Suprapubic skin (tissue), 3 donors: ENCODE data around the gene FAM72C.
"Not testable (repeated sequence)": the region's sequence is repeated elsewhere in the genome, so short reads cannot be mapped to it uniquely, and the experiment has no call there.

Source experiments
- CTCF ChIP-seq, 2 donors: fragments of 200-600 bp in 1 of 2; fragments of 450-650 bp in 1 of 2; sonication (generic) in 1 of 2; IDR thresholded peaks; one replicate each; pipeline ENCODE4 v1.5.1; 2016 to 2019; ENCODE audit warnings: antibody characterized with exemption in 2 of 2, mild to moderate bottlenecking in 1 of 2, moderate library complexity in 1 of 2
- POLR2A ChIP-seq, 2 donors: fragments of 450-650 bp; IDR thresholded peaks; one replicate each; pipeline ENCODE4 v1.6.1; 2017; ENCODE audit warnings: antibody characterized with exemption in 2 of 2, mild to moderate bottlenecking in 2 of 2, moderate library complexity in 2 of 2

GRCh38 chr1:144009410-144009809 lies 37.6 kb upstream of the FAM72C start:
- not testable (repeated sequence) for TF ChIP-seq CTCF, POLR2A (IDR thresholded peaks at IDR 0.05)
